Stimulated activated CD8-positive, alpha-beta memory T cell treated with anti-CD3 and anti-CD28 coated beads, Interleukin-4, amount 100 ng/mL, for 48 hours (primary cell): Measurements from ENCODE around the gene GALR2.
"Not testable (repeated sequence)": the region's sequence is repeated elsewhere in the genome, so short reads cannot be mapped to it uniquely, and the experiment has no call there.

Source experiments
- DNase-seq: peaks from one replicate; pipeline ENCODE4 v3.0.0-alpha.2; 2020

GALR2 gene

DNA sequence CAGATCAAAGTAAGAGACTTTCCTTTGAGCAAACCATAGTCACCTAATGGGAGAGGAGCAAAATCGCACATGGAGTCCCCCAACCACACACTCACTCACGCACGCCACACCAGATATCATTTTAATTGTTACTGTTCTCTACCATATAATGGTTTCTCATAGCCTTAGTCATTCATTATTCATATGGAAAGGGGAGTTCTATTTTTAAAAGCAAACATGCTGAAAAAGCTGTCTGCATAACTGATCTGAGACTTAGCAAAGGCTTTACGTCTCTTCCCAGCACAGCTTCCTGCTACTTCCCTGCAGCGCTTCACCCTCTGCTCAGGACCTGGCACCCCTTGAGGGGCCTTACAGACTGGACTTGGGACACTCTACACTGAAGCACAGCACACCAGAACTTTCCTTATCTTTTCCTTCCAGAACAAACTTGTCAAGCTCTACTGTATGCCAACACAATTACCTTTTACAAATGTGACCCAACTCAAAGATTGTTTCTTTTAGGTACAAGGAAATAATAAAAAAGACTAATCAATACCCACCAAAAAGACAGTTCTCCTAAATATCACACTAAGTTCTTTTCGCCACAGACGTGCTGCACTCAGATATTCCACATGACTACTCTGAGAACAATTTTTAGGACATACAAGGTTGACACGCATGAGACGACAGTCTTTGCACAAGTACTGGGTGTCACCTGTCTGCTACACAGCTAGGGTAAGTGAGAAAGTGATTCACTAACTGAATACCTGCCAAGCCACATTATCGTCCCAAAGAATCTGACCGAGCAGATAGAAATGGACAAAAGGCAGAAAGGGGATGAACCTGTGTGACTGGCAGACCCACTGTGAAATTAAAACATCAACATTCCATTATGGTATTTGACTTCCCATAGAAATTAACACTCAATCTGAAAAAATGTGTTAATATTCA lies 23.8 kb upstream of the GALR2 start:
- no peak for DNase-seq

DNA sequence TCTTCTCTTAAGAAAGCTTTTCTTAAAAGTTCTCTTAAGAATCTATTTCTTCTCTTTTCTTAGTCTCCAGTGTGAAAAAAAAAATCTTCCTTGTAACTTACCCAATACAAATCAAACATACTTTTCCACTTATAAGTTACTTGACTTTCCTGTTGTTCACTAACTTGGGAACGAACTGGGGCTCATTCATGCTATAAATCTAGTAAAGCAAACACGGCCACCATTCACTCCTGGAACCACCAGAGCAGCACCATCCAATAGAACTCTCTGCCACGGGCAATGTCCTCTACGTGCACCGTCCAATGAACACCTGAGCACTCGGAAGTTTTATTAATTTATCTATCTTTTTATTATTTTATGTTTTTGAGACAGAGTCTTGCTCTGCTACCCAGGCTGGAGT lies 23.0 kb upstream of the GALR2 start:
- DNase-seq: no peak

DNA sequence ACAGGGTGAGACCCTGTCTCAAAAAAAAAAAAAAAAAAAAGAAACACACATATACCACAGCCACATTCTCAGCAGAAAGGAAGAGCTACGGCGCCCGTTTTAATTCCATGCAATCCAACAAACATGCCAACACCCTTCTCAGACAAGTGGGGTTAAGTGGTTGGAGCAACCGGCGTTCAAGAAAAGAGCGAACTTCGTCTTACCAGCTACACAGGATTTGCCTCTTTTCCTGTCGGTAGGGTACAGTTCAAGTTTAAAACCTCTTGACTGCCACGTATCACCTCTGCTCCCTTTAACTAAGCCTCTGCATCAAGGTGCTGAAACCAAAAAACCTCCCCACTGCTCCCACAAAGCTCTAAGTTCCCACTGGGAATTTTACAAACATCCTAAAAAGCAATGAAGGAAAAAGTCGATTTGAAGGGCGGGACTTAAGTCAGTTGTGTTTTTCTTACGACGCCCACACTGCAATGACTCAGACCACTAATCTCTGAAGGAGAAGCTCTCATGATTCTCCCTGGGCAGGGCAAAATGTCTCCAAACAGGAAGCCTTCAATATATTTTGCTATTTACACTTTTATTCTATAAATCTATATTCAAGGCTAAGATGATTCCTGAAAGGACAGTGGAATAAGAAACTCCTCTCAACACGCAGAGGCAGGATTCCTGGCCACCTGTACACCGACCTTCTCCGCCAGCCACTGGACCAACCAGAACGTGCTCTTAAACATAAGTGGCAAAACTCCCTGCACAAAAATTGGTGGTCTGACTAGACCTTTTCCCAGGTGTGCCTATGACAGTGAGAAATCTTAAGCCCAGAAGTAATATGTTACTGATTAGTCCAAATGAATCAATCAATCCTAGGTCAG lies 21.1 kb upstream of the GALR2 start:
- peak; percentile 40 for DNase-seq

DNA sequence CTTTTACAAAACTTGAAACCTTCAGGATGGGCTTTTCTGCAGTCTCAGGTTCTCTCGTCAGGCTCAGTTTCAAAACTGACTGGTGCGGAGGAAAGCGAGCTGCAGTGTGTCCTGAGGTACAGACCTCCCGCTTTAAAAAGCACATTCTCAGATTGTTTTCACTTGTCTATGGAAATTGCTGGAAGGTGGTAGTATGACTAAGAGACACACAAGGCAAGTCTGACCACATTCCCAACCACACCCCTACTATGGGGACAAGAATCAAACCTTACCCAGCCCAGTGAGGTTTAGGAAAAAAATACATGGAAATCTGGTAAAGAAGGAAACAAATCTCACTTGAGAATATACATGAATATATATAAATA lies 20.5 kb upstream of the GALR2 start:
- DNase-seq: no peak

DNA sequence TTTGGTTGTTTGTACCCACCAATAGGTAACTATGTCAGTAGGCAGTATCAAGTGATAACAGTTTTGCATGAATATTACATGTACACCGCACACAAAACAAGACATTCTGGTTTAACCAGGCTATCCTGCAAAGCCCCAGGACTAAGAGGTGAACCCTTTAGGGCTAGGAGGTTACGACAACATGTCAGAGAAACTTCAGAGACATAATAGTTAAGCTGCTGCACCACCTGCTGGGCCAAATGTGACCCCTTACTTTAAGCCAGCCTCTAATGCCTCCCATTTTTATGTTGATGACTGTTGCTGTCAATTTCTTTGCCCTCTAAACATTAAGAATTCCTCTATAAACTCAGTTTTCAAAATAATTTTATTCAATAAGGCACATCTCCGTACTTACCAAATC lies 17.7 kb upstream of the GALR2 start:
- no peak for DNase-seq

DNA sequence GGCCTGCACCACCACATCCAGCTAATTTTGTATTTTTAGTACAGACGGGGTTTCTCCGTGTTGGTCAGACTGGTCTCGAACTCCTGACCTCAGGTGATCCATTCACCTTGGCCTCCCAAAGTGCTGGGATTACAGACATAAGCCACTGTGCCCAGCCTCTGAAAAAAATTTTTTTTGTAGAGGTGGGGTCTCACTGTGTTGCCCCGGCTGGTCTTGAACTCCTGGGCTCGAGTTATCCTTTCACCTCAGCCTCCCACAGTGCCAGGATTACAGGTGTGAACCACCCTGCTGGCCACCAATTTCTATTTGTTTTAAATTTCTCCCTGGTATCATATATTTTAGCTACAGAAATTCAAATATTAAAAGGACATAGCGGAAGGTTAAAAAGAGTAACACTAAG lies 16.3 kb upstream of the GALR2 start:
- DNase-seq: not testable (repeated sequence)

DNA sequence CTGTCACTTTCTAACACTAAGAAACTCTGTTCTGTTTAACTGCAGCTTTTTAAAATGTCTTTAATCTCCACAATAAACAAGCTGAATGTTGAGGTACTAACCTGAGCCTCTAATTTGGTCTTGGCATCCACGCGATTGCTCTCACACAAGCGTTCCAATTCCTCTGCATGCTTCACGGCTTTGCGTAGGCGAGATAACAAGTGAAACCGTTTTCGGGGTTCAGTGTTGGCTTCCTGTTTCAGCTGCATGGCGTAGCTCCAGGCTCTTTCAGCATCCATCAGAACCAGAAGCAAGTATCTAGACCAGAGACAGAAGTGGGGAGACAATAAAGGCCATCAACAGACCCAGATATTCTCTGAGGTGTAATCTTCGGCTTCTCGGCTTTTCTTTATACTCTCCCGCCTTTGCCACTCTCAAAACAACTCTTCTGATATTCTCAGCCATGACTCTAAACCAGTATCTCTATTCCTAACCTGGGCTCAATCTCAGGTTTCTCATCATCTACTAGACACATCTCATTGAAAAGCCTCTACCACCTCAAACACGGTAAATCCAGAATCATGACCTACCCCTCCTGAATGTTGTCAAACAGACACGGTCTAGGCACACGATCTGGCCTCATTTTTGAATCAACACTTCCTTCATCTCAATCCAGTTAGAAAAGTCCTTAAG lies 10.6 kb upstream of the GALR2 start:
- peak; percentile 62 for DNase-seq

DNA sequence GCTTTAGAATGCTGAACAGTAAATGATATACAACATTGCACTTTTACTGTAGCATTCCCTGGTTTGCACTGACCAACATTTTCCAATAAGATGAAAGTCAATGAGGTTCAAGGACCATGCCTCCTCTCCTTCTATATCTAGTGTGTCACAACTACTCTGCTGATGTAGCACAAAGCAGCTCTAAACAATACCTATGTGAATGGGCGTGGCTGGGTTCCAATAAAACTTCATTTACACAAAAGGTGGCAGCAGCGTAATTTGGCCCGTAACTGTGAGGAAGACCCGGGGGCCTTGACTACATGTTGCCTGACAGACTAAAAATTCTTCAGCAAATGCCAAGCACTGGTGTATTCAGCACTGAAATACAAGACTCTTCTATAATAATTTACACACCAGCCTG lies 8.8 kb upstream of the GALR2 start:
- DNase-seq: no peak

DNA sequence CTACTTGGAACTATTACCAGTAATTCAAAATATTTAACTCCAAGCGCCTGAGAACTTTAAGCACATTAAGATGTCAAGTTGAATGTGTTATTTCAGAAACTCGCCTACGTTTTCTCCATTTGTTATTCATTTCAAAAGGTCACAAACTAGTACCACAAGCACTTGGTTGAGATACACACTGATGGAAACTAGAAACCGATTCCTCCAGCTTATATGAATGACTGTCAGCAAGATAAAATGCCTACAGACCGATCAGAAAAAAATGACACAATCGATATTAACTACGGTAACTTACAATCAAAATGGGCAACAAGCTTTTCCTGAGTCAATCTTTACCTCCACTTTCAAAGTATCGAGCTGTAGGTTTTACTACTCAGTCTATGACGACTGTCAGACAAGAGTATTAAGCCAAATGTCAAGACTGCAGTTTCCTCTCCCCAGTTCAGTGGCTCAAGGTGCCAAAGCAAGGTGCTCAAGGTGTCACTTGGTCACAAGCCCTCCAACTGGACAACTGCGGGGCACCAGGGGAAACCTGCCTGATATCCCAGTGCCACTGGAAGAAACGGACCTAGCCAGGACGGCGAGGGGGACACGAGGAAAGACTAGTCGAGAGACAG lies 2.9 kb upstream of the GALR2 start:
- peak; percentile 63 for DNase-seq

DNA sequence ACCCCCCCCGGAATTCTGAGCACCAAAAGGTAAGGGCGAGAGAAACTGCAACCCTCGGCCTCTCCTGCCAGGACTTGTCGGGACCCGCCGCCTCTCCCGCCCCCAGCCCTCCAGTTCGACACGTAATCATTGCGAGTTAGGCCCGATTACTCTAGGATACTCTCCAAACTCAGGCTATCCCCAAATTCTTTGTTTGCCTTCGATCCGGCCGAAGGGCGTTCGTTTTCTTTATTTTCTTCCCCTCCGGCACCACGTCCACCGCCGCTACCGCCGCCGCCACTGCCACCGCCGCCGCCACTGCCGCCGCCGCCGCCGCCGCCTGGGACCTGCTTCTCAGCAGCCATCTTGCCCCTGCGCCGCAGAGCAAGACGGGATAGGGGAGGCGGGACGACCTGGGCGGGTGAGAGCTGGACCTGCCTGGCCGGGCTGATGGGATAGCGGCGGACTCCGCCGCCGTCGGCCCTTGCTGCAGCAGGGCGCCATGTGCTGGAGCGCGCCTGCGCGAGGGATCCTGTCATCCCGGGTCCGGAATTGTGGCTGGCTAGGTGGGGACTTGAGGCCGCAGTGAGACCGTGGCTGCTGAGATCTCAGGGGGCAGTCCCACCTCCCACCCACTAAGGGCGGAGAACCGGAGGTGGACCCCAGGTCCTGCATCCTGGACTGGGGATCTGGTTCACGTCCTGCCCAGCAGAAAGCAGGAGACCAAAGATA lies 2.3 kb upstream of the GALR2 start, which contains the start of gene SRP68:
SRP68 (minus strand) TSS at position 370 of the 711 bp plus-strand sequence; CDS start at position 344, 26 bp downstream.
- peak; percentile 90 for DNase-seq

DNA sequence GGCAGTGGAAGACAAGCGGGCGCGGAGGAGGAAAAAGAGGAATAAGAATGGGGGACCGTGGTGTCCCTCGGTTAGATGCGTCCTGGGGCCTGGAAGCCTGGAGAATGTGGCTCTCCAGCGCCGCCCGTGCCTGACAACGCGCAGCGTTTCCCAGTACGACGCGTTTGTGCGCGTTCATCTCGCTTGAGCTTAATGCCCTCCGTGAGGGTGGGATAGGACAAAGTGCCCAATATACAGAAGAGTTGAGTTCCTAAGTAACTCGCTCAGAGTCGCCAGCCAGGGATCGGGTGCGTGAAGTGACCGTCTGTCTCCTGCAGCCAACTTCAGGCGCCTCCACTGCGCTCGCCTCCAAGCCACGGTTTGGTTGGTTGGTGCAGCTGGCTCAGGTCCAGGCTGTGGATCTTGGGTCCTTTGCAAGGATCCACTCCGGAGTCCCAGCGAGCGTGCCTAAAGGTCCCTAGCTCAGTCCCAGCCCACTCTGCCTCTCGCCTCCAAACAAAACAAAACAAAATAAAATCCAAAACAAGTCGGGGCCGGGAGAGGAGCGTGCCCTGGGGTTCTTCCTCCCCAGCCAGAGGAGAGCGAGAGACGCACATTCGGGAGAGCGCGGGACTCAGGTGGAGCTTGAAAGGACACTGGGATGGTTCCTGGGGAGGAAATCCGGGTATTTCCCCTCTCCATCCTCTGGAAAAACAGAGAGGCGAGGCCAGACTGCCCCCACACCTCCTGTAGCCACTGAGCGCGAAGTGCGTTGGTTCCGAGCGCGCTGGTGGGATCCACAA lies 974 bp downstream of the GALR2 start:
- peak; percentile 50 for DNase-seq

DNA sequence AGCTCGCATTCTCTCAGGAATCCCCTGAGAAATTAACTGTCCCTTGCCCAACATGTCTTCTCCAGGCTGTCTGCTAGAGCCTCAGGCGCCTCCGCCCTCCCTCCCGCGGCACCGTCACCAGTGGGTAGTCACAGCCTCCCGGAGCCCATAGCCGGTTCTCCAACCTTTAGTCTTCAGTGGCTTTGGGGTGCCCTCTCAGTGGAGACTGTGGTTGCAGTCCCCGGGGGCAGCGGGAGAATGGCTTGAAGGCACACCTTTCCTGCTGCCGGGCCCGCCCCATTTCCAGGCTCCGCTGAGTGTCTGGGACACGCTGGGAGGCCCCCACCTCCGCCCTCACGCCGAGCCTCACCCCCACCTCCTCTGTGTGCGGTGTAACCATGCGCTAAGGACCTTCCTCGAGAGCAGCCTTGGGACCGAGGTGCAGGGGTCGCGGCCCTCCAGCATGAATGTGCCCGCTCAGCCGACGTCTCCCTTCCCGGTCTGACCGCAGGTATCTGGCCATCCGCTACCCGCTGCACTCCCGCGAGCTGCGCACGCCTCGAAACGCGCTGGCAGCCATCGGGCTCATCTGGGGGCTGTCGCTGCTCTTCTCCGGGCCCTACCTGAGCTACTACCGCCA lies 1.7 kb downstream of the GALR2 start:
- DNase-seq: no peak

DNA sequence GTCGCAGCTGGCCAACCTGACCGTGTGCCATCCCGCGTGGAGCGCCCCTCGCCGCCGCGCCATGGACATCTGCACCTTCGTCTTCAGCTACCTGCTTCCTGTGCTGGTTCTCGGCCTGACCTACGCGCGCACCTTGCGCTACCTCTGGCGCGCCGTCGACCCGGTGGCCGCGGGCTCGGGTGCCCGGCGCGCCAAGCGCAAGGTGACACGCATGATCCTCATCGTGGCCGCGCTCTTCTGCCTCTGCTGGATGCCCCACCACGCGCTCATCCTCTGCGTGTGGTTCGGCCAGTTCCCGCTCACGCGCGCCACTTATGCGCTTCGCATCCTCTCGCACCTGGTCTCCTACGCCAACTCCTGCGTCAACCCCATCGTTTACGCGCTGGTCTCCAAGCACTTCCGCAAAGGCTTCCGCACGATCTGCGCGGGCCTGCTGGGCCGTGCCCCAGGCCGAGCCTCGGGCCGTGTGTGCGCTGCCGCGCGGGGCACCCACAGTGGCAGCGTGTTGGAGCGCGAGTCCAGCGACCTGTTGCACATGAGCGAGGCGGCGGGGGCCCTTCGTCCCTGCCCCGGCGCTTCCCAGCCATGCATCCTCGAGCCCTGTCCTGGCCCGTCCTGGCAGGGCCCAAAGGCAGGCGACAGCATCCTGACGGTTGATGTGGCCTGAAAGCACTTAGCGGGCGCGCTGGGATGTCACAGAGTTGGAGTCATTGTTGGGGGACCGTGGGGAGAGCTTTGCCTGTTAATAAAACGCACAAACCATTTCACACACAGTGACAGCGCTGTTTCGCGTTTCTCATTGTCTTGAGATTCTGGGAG lies 2.4 kb downstream of the GALR2 start:
- peak; percentile 45 for DNase-seq

DNA sequence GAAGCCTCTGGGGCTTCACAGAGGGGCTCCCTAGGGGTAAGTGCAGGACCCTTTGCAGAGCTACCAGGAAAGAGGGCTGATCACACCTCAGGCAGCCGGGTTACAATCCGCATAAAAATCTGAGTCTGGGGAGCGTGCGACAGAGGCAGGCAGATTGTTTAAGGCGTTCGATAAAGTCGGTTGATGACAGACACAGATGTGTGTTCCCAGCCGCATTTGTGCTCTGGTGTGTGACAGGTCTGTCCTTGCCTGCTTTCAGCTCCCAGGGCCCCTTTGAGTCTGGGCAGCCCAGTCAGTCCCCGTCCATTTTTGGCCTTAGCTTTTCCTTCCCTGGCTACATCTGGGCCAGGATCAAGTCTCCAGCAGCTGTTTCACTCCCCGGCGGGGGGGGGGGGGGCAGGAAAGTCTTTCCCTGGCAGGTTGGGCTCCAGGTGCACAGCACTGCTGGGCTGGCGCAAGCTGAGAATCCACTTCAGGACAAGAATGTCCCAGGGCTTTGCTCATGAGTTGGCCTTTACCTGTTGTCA lies 3.1 kb downstream of the GALR2 start:
- no peak for DNase-seq

DNA sequence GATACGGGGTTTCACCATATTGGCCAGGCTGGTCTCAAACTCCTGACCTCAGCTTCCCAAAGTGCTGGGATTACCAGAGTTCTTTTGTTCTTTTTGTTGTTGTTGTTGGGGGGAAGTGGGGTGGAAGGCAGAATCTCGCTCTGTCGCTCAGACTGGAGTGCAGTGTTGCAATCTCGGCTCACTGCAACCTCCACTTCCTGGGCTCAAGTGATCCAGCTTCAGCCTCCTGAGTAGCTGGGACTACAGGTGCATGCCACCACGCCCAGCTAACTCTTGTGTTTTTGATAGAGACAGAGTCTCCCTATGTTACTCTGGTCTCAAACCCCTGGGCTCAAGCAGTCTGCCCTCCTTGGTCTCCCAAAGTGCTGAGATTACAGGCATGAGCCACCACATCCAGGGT lies 3.8 kb downstream of the GALR2 start:
- DNase-seq: not testable (repeated sequence)

DNA sequence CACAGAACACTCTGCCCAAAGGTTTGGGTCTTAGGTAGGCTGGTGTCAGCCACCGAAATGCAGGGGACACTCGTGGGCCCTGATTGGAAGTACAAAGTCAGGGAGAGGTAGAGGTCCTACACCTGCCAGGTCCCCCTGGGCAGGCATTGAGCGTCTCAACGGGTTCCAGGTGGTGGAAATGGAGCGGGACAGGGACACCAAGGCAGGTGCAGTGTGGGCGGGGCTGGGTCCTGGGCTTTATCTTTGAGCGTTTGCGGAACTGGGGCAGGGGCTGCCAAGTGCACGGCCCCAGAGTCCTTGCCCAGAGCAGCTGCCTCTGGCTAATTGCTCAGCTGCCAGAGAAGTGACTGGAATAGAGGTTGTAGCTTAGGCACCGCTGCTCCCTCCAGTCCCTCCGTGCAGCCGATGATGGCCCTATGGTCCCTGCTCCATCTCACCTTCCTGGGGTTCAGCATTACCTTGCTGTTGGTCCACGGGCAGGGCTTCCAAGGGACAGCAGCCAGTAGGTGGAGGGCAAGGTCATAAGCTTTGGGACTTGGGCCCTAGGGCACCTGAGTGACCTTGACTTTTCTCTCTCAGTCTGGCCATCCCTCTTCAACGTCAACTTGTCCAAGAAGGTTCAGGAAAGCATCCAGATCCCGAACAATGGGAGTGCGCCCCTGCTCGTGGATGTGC lies 4.4 kb downstream of the GALR2 start, which contains the start of gene ZACN:
ZACN (plus strand) TSS at position 323 of the 675 bp plus-strand sequence; CDS start at position 406, 83 bp downstream.
- no peak for DNase-seq

DNA sequence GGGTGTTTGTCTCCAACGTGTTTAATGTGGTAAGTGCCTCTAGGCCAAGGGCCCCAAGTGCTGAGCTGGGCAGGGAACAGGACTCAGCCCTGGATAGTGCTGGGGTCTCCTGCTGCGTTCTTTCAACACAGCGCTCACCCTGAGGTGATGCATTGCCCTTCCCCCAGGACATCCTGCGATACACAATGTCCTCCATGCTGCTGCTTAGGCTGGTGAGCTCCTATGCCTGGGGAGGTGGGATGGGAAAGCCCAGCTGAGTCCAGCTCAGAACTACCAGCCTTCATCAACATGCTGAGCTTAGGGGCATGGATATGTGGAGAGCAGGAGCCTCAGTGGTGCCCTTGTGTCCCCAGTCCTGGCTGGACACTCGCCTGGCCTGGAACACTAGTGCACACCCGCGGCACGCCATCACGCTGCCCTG lies 5.0 kb downstream of the GALR2 start:
- no peak for DNase-seq

DNA sequence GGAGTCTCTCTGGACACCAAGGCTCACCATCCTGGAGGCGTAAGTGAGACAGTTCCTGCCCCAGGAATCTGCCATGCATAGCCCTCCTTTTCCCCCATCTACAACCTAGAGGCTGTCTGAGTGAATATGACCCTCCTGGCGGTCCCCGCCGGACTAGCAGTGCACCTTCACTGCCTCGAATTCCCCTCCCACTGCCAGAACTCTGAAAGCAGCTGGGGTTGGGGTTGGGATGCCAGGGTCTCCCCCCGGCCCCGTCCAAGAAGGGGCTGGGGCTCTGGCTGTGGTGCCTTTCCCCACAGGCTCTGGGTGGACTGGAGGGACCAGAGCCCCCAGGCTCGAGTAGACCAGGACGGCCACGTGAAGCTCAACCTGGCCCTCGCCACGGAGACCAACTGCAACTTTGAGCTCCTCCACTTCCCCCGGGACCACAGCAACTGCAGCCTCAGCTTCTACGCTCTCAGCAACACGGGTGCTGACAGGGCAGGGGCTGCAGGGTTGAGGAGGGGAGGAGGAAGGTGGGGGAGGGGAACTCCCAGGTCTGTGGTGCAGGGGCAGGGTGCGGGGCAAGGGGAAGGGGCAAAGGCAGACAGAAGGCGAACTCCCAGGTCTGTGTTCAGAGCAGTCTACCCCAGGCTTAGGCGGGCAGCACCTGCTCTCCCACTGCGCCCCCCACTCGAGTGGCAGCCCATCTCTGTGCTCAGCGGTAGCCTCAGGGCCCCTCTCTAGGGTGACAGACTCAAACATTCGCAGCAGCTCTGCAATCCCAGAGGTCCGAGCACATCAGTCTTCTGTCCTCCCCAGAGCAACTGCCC lies 5.6 kb downstream of the GALR2 start:
- peak; percentile 40 for DNase-seq
